GM03348 (cell line): ENCODE measurements around the gene UBE2J2.
"Not testable (repeated sequence)": the region's sequence is repeated elsewhere in the genome, so short reads cannot be mapped to it uniquely, and the experiment has no call there.

ENCODE experiments used
- DNase-seq: peaks from one replicate; pipeline ENCODE4 v3.0.0; 2012; ENCODE audit warnings: low spot score

The UBE2J2 gene

GRCh38 chr1:1273512-1274298, at the start of gene UBE2J2:
Gene UBE2J2, minus strand, starts transcription at chr1:1273854. Its CDS starts 5,862 bp downstream, at chr1:1267992.
- DNase-seq, result peak; percentile 99

GRCh38 chr1:1322952-1323351, 49.3 kb upstream of the UBE2J2 start:
- DNase-seq, result no peak

GRCh38 chr1:1322418-1322817, 48.8 kb upstream of the UBE2J2 start:
- no peak for DNase-seq

GRCh38 chr1:1321477-1321876, 47.8 kb upstream of the UBE2J2 start:
- DNase-seq, result no peak

DNA sequence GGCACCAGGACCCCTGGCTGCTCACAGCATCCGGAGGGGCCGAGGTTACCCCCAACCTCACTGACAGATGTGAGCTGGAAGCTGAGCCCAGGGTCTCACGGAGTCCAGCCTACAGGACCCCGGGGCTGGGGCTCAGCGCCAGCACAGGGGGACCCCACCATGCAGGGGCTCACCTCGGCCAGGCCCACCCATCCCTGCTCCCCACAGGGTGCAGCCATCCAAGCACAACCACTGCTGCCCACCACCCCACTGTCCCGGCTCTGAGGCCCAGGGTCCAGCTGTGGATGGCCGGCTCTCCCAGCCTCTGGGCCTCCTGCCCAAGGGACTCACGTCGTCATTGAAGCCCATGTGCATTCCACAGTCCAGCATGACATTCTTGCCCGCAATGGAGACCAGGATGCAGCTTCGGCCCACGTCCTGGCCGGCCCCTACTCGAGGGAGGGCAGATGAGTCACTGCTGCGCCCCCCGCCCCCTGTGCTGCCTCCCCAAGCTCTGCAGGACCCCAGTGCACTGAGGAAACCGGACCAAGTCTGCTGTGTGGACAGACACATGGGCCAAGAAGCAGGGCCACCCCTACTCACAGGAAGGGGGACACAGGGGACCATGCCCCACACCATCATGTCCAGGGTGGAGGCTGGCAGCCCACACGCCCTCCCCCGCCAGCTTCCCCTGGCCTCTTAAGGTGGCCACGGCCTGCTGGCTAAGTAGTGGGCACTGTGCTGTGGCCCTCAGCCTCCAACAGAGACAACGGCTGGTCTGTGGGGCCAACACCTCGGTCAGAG, 47.2 kb upstream of the UBE2J2 start:
- DNase-seq, result no peak

- no peak for DNase-seq
These were observed 45.9 kb upstream of the UBE2J2 start for GRCh38 chr1:1319646-1319941.

DNA sequence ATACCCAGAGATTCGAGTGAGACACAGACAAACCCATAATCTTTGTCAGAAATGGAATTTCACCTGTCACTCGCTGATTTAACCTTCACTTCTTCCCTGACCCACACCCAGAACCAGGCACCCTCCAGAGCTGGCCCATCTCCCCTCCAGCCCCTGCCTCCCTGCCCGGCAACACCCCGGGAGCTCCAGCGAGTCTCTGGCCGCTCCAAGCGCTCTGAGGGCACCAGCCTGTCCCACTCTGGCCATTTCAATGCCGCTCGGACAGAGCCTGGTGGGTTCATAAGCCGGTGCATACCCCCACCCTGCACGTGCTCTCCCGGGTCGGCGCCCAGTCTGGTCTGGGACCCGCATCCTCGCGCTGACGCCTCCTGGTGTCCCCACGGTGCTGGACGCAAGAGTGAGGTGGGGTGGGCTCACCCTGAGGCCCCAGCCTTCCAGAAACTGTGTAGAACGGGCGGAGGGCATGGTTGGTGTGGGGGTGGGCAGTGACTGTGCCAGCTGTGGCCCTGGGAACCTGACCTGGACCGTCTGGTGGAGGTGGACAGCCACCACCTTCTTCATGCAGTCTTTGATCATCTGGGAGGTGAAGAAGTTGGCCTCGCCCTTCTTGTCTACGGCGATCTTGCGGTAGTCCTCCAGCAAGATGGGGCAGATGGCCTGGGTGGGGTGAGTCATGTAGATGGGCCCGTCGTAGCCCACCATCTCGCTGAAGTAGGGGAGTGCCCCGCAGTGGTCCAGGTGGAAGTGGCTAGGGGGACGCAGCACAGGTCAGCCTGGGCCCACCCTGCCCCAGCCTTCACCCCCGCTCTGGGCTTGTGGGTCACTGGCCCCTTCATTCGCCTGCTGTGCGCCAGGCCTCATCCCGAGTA, 45.4 kb upstream of the UBE2J2 start:
- DNase-seq, result no peak

- DNase-seq, result peak; percentile 68
These were observed 44.5 kb upstream of the UBE2J2 start for GRCh38 chr1:1318131-1318652.

GRCh38 chr1:1317420-1317819, 43.8 kb upstream of the UBE2J2 start:
- DNase-seq, result no peak

GRCh38 chr1:1316199-1316598, 42.5 kb upstream of the UBE2J2 start:
- DNase-seq, result not testable (repeated sequence)

DNA sequence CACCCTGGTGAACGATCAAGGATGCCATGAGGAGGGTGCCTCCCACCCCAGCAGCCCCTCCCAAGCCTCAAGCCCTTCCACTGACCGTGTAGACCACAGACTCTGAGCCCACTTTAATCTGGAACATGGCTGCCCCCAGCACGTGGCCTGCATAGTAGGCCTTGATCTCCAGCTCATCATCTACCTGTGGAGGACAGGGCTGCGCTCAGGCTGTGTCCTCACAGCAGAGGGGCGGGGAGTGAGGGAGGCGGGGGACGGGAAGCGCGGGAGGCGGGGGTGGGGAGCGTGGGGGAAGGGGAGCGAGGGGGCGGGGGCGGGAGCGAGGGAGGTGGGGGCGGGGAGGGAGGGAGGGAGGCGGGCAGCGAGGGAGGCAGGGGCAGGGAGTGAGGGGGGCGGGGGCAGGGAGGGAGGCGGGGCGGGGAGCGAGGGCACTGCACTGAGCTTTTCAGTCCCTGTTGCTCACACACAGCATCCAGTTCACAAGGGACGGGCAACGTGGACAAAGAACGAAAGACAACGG, 41.8 kb upstream of the UBE2J2 start:
- DNase-seq, result no peak

GRCh38 chr1:1314678-1315335, 41.2 kb upstream of the UBE2J2 start:
- no peak for DNase-seq

GRCh38 chr1:1314237-1314586, 40.6 kb upstream of the UBE2J2 start:
- DNase-seq, result no peak

GRCh38 chr1:1313500-1314236, 40.0 kb upstream of the UBE2J2 start:
- no peak for DNase-seq

DNA sequence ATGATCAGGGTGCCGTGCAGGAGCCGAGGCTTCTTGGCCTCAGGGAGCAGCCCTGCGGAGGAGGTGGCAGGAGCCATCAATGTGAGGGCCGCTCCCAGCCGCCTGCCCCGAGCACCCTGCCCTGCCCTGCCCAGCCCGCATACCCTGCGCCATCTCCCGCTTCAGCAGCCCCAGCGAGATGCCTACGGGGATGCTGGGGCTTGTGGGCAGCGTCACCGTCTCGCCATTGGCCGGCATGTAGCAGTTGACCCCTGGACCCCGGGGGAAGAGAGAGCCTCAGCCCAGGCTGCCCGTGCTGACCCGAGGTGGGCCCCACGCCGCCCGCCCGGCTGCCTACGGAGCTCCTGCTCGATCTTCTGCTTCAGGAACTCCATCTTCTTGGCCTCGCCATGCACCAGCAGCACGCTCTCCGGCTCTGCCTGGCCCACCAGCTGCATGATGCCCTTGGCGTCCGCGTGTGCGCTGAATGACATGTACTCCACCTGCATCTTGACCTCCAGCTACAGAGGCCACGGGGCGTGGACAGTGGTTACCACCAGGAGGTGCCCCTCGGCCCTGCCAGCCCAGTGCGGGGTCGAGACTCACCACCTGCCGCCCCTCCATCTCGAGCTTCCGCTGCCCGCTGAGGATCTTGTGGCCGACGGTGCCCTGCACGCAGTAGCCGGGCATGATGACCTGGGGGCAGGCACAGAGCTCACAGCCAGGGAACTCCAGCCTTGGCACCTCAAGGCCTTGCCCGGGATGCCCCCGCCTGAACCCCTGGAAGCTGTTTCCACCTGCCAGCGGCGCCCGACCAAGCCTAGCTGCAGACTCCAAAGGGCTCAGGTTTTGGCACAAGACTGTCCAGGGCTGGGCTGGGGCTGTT, 39.0 kb upstream of the UBE2J2 start:
- no peak for DNase-seq

GRCh38 chr1:1311107-1312104, 37.8 kb upstream of the UBE2J2 start:
- DNase-seq, result no peak

DNA sequence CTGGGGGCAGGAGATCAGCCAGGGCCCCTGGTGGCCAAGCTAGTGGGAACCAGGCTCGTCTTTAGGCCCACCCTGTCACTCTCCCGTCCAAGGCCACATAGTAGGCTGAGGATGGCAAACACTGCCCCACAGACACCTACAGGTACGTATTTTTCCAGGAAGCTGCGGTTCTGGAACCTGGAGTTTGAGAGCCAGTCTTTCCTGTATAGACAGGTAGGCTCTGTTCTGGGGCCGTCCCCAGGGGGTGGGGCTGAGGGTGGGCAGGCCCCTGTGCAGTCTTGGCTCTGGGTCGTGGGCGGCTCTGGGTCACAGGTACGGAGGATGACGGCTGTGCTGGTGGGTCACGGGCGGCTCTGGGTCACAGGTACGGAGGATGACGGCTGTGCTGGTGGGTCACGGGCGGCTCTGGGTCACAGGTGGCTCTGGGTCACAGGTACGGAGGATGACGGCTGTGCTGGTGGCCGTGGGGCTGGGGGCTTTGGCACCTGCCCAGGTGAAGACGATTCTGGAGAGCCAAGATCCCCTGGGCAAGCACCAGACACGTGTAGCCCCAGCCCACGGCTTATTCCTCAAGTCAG, 36.9 kb upstream of the UBE2J2 start:
- DNase-seq, result no peak

- no peak for DNase-seq
These were observed 36.4 kb upstream of the UBE2J2 start for GRCh38 chr1:1310109-1310385.
